Parathyroid adenoma (tissue), 2 donors: ENCODE data around the gene SNX3.

Experiments
- H2AFZ ChIP-seq: fragments of 300-600 bp; sonication (generic); one replicate; pipeline ENCODE4 v1.7.0; 2017; ENCODE audit warnings: antibody characterized with exemption, mild to moderate bottlenecking
- H3K27ac ChIP-seq: fragments of 300-600 bp; sonication (generic); one replicate; pipeline ENCODE4 v1.7.0; 2017
- H3K27me3 ChIP-seq: fragments of 300-600 bp; sonication (generic); one replicate; pipeline ENCODE4 v1.7.0; 2017; ENCODE audit warnings: low read length; ENCODE audit not compliant: control insufficient read depth, insufficient read depth
- H3K36me3 ChIP-seq: fragments of 300-600 bp; sonication (generic); one replicate; pipeline ENCODE4 v1.7.0; 2017; ENCODE audit warnings: low read length; ENCODE audit not compliant: control insufficient read depth, insufficient read depth
- H3K4me1 ChIP-seq: fragments of 300-600 bp; sonication (generic); one replicate; pipeline ENCODE4 v1.7.0; 2017; ENCODE audit warnings: control low read depth
- H3K4me2 ChIP-seq: fragments of 300-600 bp; sonication (generic); one replicate; pipeline ENCODE4 v1.7.0; 2017; ENCODE audit warnings: low read length
- H3K4me3 ChIP-seq: fragments of 300-600 bp; sonication (generic); one replicate; pipeline ENCODE4 v1.7.0; 2017; ENCODE audit warnings: low read depth, low read length
- H3K79me2 ChIP-seq: fragments of 300-600 bp; sonication (generic); one replicate; pipeline ENCODE4 v1.7.0; 2017; ENCODE audit warnings: control low read depth
- H3K9ac ChIP-seq: fragments of 300-600 bp; sonication (generic); one replicate; pipeline ENCODE4 v1.7.0; 2017; ENCODE audit warnings: mild to moderate bottlenecking
- H3K9me3 ChIP-seq: fragments of 300-600 bp; sonication (generic); one replicate; pipeline ENCODE4 v1.7.0; 2017; ENCODE audit warnings: low read length; ENCODE audit not compliant: control insufficient read depth
- CTCF ChIP-seq: fragments of 300-600 bp; sonication (generic); IDR thresholded peaks from one replicate; pipeline ENCODE4 v1.7.0; 2017; ENCODE audit warnings: antibody characterized with exemption, mild to moderate bottlenecking
- donor health status: primary hyperparathyroidism.

SNX3 gene

GRCh38 chr6:108200631-108201030, 60.2 kb downstream of the SNX3 start:
- no peak overlapping the region for H3K27ac ChIP-seq
- no peaks in the 10 kb centered on the region for H3K4me1 ChIP-seq
- no peaks in the 10 kb centered on the region for H3K9me3 ChIP-seq
- no peak for TF ChIP-seq CTCF
- no peak overlapping the region for H3K4me3 ChIP-seq
- H3K79me2 ChIP-seq: no peaks in the 10 kb centered on the region
- H3K27me3 ChIP-seq: no peaks in the 10 kb centered on the region
- no peaks in the 10 kb centered on the region for H3K36me3 ChIP-seq
- no peak overlapping the region for H3K4me2 ChIP-seq
- H3K9ac ChIP-seq: no peak overlapping the region
- H2AFZ ChIP-seq: no peak overlapping the region

GRCh38 chr6:108200186-108200585, 60.7 kb downstream of the SNX3 start:
- TF ChIP-seq CTCF: no peak

GRCh38 chr6:108198761-108199498, 61.9 kb downstream of the SNX3 start:
- H2AFZ ChIP-seq: no peak overlapping the region
- no peak for TF ChIP-seq CTCF
- H3K9ac ChIP-seq: no peak overlapping the region
- no peak overlapping the region for H3K27ac ChIP-seq
- no peak overlapping the region for H3K4me2 ChIP-seq
- no peaks in the 10 kb centered on the region for H3K4me1 ChIP-seq
- no peak overlapping the region for H3K4me3 ChIP-seq
- no peaks in the 10 kb centered on the region for H3K27me3 ChIP-seq
- no peaks in the 10 kb centered on the region for H3K36me3 ChIP-seq
- H3K79me2 ChIP-seq: no peaks in the 10 kb centered on the region
- no peaks in the 10 kb centered on the region for H3K9me3 ChIP-seq

More at GRCh38 chr6:108200186-108200585, 60.7 kb downstream of the SNX3 start:
- H2AFZ ChIP-seq: no peak overlapping the region
- no peaks in the 10 kb centered on the region for H3K4me1 ChIP-seq
- H3K4me2 ChIP-seq: no peak overlapping the region
- H3K9ac ChIP-seq: no peak overlapping the region
- H3K4me3 ChIP-seq: no peak overlapping the region
- H3K79me2 ChIP-seq: no peaks in the 10 kb centered on the region
- no peaks in the 10 kb centered on the region for H3K27me3 ChIP-seq
- H3K27ac ChIP-seq: no peak overlapping the region
- no peaks in the 10 kb centered on the region for H3K9me3 ChIP-seq
- no peaks in the 10 kb centered on the region for H3K36me3 ChIP-seq

- no peak overlapping the region for H2AFZ ChIP-seq
These were observed 65.6 kb downstream of the SNX3 start for GRCh38 chr6:108195209-108195608.

More at GRCh38 chr6:108195209-108195608, 65.6 kb downstream of the SNX3 start:
- no peak for TF ChIP-seq CTCF
- Histone ChIP-seq H3K27ac (no peak overlapping the region), H3K27me3 (no peaks in the 10 kb centered on the region), H3K4me2 (no peak overlapping the region), H3K9ac (no peak overlapping the region), H3K36me3 (no peaks in the 10 kb centered on the region), H3K9me3 (no peaks in the 10 kb centered on the region), H3K79me2 (no peaks in the 10 kb centered on the region), H3K4me3 (no peak overlapping the region), H3K4me1 (no peaks in the 10 kb centered on the region)
